NCI-H2029 (cell line): Measurements from ENCODE around the gene SSH2.
"Not testable (repeated sequence)": the region's sequence is repeated elsewhere in the genome, so short reads cannot be mapped to it uniquely, and the experiment has no call there.

Experiments
- DNase-seq: peaks from one replicate; lab custom pipeline; 2025; lab: John Stamatoyannopoulos, UW

Gene SSH2

GRCh38 chr17:29664743-29665480, 265.1 kb downstream of the SSH2 start:
- no peak for DNase-seq

- peak; percentile 43 for DNase-seq
Measured at GRCh38 chr17:29663155-29663554, 266.9 kb downstream of the SSH2 start.

- peak; percentile 80 for DNase-seq
Measured at GRCh38 chr17:29661213-29661612, 268.8 kb downstream of the SSH2 start.

- no peak for DNase-seq
Measured at GRCh38 chr17:29659155-29659554, 270.9 kb downstream of the SSH2 start.

GRCh38 chr17:29655323-29655722, 274.7 kb downstream of the SSH2 start:
- no peak for DNase-seq

- DNase-seq = no peak
Measured at GRCh38 chr17:29653995-29654714, 275.9 kb downstream of the SSH2 start.

- no peak for DNase-seq
Measured at GRCh38 chr17:29652976-29653375, 277.1 kb downstream of the SSH2 start.

GRCh38 chr17:29651913-29652312, 278.1 kb downstream of the SSH2 start:
- DNase-seq = not testable (repeated sequence)

- no peak for DNase-seq
Measured at GRCh38 chr17:29650396-29650795, 279.6 kb downstream of the SSH2 start.

GRCh38 chr17:29649359-29649758, 280.7 kb downstream of the SSH2 start:
- no peak for DNase-seq

GRCh38 chr17:29648005-29648404, 282.0 kb downstream of the SSH2 start:
- DNase-seq = no peak

GRCh38 chr17:29645515-29646051, 284.4 kb downstream of the SSH2 start:
- no peak for DNase-seq

- DNase-seq = no peak
Measured at GRCh38 chr17:29643817-29644160, 286.2 kb downstream of the SSH2 start.

GRCh38 chr17:29642171-29642611, 287.8 kb downstream of the SSH2 start:
- DNase-seq = no peak

- no peak for DNase-seq
Measured at GRCh38 chr17:29640981-29641642, 288.9 kb downstream of the SSH2 start.

- DNase-seq = no peak
Measured at GRCh38 chr17:29640413-29640812, 289.6 kb downstream of the SSH2 start.

GRCh38 chr17:29633886-29634285, 296.1 kb downstream of the SSH2 start:
- no peak for DNase-seq

GRCh38 chr17:29630630-29631193, 299.3 kb downstream of the SSH2 start:
- no peak for DNase-seq

GRCh38 chr17:29629839-29630238, 300.2 kb downstream of the SSH2 start:
- DNase-seq = no peak

- no peak for DNase-seq
Measured at GRCh38 chr17:29628644-29629043, 301.4 kb downstream of the SSH2 start.

- no peak for DNase-seq
Measured at GRCh38 chr17:29627951-29628350, 302.1 kb downstream of the SSH2 start.

- no peak for DNase-seq
Measured at GRCh38 chr17:29625037-29625750, 304.8 kb downstream of the SSH2 start.
